ENCODE data around the gene IDUA.

IDUA gene

DNA sequence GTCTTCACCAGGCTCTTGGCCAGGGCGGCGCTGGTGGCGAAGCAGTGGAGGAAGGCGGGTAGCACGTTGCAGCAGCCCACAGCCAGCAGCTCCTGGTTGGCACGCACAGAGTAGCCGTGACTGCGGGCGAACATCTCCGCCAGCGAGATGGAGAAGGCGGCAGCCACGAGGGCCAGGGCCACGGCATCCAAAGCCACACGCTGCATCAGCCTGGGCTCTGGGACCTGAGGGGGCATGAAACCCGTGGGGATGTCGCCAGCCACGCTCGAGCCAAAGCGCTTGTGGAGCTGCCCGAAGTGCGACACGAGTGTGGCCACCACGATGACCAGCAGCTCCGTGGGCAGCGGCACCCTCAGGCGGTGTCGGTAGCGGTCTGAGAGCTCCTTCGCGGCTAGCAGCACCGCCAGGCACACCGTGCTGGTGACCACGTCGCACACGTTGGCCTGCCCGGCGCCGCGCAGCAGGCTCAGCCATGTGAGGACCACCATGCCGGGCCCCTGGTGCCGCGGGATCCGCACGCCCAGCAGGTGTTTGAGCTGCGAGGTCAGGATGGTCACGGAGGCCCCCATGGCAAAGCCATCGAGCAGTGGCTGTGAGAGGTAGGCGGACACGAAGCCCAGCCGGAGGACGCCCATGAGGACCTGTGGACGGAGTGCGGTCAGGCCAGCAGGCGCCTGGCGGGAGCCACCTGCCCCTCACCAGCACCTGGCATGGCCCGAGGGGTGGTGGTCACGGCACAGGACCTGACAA, 3.1 kb downstream of the IDUA start:
- DNase-seq (ENCODE audit: low spot score), result no peak
- TF ChIP-seq, protein P1, sequence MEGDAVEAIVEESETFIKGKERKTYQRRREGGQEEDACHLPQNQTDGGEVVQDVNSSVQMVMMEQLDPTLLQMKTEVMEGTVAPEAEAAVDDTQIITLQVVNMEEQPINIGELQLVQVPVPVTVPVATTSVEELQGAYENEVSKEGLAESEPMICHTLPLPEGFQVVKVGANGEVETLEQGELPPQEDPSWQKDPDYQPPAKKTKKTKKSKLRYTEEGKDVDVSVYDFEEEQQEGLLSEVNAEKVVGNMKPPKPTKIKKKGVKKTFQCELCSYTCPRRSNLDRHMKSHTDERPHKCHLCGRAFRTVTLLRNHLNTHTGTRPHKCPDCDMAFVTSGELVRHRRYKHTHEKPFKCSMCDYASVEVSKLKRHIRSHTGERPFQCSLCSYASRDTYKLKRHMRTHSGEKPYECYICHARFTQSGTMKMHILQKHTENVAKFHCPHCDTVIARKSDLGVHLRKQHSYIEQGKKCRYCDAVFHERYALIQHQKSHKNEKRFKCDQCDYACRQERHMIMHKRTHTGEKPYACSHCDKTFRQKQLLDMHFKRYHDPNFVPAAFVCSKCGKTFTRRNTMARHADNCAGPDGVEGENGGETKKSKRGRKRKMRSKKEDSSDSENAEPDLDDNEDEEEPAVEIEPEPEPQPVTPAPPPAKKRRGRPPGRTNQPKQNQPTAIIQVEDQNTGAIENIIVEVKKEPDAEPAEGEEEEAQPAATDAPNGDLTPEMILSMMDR (IDR thresholded peaks at IDR 0.05; ENCODE audit: borderline replicate concordance, control extremely low read depth, extremely low read depth, insufficient read depth, missing control alignments), result no peak
- in situ Hi-C loops (cut with MboI; ENCODE audit: low sequenced_read_pairs, unreplicated experiment), result no loop called here

DNA sequence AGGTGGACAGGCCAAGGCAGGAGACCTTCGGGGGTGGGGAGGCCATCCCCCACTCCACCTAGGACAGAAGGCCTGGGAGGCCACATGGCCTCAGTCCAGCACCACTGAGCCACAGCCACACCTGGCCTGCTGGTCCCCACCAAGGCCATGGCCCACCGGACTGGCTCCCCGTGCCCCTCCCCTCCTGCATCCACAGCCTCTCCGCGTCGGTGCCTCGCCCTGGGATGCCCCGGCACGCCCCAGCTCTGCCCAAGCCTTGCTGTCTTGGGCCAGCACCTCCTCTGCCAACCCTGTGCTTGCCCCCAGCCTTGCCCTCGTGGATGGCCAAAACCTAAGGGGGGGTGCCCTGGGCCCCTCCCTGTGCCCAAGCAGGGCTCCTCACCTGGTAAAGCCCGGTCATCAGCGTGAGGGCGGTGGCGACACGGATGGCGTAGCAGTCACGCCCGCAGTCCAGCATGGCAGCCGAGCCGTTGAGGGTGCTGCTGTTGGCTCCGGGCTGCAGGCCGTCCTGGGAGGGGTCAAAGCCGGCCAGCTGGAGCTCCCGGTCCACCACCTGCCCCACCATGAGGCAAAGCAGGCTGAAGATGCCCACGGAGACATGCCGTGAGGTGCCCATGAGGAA, 4.0 kb downstream of the IDUA start:
- in situ Hi-C loops (cut with MboI; ENCODE audit: low sequenced_read_pairs, unreplicated experiment), result no loop called here
- TF ChIP-seq, protein P1 (IDR thresholded peaks at IDR 0.05; ENCODE audit: borderline replicate concordance, control extremely low read depth, extremely low read depth, insufficient read depth, missing control alignments), result no peak
- no peak for DNase-seq (ENCODE audit: low spot score)

DNA sequence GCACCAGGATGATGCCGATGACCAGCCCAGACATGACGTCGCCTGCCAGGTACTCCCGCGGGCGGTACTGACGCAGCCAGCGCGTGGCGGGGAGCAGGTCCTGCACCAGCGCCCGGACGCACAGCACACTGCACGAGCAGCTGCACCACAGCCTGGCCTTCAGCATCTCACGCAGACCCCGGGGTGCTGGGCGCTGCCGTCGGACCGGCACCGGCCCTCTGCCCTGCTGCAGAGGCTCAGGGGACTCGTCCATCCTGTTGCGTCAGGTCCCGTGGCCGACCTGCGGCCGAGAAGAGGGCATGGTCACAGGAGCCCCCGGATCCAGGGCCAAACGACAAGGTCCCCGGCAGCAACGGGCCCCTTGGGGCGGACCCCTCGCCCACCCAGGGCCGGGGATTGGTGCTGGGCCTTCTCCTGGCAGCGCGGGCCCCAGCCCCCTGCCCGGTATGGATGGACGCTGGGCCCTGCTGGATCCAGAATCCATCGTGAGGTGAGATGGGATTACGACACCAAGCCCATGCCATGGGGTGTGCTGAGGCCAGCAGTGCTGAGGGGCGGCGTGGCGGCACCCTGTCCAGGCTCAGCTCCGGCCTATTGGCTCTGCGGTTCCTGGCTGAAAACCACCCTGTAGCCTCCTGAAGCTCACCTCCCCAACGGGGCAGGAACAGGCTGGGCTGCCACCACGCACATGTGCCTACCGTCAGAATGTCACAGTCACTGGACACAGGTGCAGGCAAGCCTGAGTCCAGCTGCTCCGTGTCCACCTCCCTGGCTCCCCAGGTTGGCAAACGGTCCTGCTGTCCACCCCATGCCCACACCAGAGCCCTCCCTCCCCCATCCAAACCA, 4.8 kb downstream of the IDUA start:
- in situ Hi-C loops (cut with MboI; ENCODE audit: low sequenced_read_pairs, unreplicated experiment), result no loop called here
- TF ChIP-seq, protein P1 (IDR thresholded peaks at IDR 0.05; ENCODE audit: borderline replicate concordance, control extremely low read depth, extremely low read depth, insufficient read depth, missing control alignments), result no peak
- no peak for DNase-seq (ENCODE audit: low spot score)

DNA sequence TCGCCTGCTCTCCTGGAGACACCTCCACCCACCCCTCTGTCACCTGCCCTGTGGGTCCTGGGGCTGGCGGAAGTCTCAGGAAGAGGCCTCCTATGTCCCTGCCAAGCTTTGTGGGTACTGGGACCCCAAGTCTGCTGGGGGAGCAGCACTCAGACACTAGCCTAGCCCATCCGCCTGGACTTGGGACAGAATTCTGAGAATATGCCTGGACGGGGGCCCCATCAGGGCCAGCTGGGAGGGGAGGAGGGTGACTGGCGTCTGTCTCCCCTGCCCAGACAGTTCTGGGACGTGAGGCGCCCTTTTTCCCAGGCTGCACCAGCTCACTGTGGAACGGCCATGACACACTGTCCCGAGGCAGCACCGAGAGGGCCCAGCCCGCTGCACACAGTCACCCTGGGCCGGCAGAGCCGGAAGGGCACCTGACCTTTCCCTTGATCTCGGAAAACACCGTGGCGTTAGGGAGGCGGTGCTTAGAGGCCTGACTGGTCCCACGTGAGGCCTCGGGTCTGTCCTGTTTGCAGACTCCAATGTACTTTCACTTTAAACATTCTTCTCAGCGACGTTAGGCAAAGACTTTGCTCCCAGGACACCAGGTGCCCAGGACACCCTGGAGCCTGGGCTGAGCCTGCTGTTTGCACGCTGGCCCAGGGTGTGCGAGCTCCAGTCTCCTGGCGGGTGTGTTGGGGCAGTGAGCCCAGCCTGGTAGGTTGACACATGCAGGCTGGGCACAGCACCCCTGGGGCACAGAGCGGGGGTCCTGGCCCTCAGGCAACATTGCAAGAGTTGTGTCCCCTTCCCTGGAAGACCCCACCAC, 5.7 kb downstream of the IDUA start:
- in situ Hi-C loops (cut with MboI; ENCODE audit: low sequenced_read_pairs, unreplicated experiment), result no loop called here
- DNase-seq (ENCODE audit: low spot score), result no peak
- TF ChIP-seq, protein P1 (IDR thresholded peaks at IDR 0.05; ENCODE audit: borderline replicate concordance, control extremely low read depth, extremely low read depth, insufficient read depth, missing control alignments), result no peak

DNA sequence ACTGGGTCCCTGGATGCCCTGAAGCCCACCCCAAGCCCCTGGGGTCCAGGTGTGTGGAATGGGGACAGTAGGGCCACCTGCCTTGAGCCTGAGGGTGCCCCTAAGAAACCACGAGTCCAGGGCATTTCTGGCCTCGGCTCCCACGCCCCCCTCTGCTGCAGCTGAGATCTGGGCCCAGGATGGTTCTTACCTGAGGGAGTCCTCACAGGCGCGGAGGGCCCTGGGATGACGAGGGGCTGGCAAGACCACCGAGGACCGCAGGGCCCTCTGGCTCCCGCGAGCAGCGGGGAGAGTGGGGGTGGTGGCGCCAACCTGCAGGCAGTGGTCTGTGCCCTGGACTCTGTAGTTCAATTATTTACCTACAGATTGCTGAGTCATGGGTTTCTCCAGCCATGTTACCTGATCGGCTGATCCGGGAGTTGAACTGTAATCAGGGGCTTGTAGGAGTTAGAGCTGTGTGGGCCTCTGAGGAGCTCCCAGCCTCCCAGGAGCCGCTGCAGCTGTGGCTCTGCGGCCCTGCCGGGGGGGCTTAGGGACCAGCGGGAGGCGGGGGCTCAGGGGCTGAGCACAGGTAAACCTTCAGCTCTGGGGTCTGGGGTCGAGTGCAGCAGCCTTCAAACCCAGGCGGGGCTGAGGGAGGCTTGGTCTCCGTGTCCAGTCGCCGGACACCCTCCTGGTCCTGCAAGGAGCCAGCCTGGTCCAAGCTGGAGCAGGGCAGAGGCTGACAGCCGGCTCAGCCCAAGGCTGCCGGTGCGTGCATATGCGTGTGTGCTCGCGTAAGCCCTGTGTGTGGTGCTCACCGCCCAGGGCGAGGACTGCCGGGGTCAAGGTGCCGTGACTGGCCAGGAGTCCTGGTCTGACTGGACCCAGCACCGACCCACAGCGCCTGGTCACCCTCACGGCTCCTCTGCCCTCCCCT, 6.5 kb downstream of the IDUA start, which contains the start of gene SLC26A1:
TSS of gene SLC26A1 (minus strand) at position 294 of the 919 bp plus-strand sequence. CDS start 1,701 bp downstream, outside the sequence.
- DNase-seq (ENCODE audit: low spot score), result no peak
- TF ChIP-seq, protein P1 (IDR thresholded peaks at IDR 0.05; ENCODE audit: borderline replicate concordance, control extremely low read depth, extremely low read depth, insufficient read depth, missing control alignments), result no peak
- in situ Hi-C loops (cut with MboI; ENCODE audit: low sequenced_read_pairs, unreplicated experiment), result no loop called here
